Measurements from ENCODE around the gene STRIP1.

- TF ChIP-seq EZH2 (IDR thresholded peaks at IDR 0.05; ENCODE audit: borderline replicate concordance, low read depth, low read length, severe bottlenecking) (no peak), CTCF (IDR thresholded peaks at IDR 0.05; ENCODE audit: extremely low read depth in 1 of 2, insufficient read depth in 1 of 2, low read depth in 1 of 2, low read length in 2 of 2) (no peak), MAX (IDR thresholded peaks at IDR 0.05; ENCODE audit: insufficient read depth, insufficient read length) (no peak), POLR2A (IDR thresholded peaks at IDR 0.05; ENCODE audit: low read depth, low read length) (no peak), POLR2AphosphoS5 (IDR thresholded peaks at IDR 0.05; ENCODE audit: insufficient read depth, low read depth, low read length) (no peak), FOS (IDR thresholded peaks at IDR 0.05; ENCODE audit: borderline replicate concordance, insufficient read depth, low read length) (no peak), GATA2 (IDR thresholded peaks at IDR 0.05; ENCODE audit: insufficient read depth, insufficient read length, low read depth, low read length) (no peak), MYC (IDR thresholded peaks at IDR 0.05; ENCODE audit: low read depth, low read length) (no peak)
Measured at GRCh38 chr1:110076789-110077500, 42.5 kb downstream of the STRIP1 start.

Data from endothelial cell of umbilical vein (primary cell).